HFF-Myc (cell line): Measurements from ENCODE around the gene C3orf20.

Experiments used
- DNase-seq: peaks from one replicate; pipeline ENCODE4 v3.0.0-alpha.2; 2011; ENCODE audit warnings: low read depth; ENCODE audit errors: extremely low read depth
- H3K4me3 ChIP-seq: replicated peaks from 2 replicates; pipeline ENCODE4 v1.5.1; 2011; ENCODE audit warnings: low read depth, mild to moderate bottlenecking, control low read depth, low read length
- TF ChIP-seq, protein P1 (sequence below): IDR thresholded peaks from 2 replicates; pipeline ENCODE4 v1.5.1; 2012; ENCODE audit warnings: mild to moderate bottlenecking, low read depth, low read length, control low read depth; ENCODE audit errors: missing control alignments

C3orf20 gene

DNA sequence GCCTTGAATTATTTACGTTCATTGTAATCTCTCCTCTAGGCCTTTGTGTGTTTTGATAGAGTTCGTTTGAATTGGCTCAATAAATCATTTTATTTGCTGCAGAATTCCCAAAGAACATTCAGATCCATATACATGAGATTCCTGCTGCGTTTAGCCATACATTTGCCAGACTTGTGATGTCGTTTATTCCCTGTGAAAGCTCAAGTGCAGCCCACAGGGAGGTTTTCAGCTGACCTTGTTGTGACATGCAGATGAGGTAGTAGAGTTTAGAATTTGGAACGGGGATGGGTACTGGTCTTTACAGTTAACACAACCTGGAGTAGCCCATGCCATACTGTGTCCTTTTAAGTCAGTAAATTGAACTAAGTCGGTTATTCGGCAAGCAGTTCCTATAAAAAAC lies at the start of gene C3orf20:
Gene C3orf20, plus strand, starts transcription at position 301 of the 400 bp plus-strand sequence. CDS start 7,573 bp downstream, outside the sequence.
- no peak within 1 kb of the TSS for H3K4me3 ChIP-seq
- no peak for DNase-seq
- TF ChIP-seq, protein P1, sequence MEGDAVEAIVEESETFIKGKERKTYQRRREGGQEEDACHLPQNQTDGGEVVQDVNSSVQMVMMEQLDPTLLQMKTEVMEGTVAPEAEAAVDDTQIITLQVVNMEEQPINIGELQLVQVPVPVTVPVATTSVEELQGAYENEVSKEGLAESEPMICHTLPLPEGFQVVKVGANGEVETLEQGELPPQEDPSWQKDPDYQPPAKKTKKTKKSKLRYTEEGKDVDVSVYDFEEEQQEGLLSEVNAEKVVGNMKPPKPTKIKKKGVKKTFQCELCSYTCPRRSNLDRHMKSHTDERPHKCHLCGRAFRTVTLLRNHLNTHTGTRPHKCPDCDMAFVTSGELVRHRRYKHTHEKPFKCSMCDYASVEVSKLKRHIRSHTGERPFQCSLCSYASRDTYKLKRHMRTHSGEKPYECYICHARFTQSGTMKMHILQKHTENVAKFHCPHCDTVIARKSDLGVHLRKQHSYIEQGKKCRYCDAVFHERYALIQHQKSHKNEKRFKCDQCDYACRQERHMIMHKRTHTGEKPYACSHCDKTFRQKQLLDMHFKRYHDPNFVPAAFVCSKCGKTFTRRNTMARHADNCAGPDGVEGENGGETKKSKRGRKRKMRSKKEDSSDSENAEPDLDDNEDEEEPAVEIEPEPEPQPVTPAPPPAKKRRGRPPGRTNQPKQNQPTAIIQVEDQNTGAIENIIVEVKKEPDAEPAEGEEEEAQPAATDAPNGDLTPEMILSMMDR, result no peak

DNA sequence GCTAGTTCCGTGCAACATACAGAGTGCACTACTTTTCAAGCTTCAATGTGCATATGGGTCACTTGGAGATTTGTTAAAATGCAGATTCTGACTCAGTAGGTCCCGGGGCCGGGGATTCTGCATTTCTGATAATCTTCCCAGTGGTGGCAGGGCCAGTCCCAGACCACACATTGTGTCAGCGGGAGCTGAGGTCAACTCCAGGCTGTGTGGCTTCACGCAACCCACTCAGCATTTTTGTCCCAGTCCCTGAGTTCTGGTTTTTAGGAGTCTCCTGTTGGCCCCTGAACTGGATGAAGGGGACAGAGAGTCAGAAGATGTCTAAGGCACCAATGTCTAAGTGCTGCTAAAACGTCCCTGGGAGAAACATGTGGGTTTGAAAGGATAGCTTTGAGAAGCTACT lies 49.5 kb upstream of the C3orf20 start:
- TF ChIP-seq, protein P1, result no peak
- DNase-seq, result no peak
- H3K4me3 ChIP-seq, result no peak overlapping the region

DNA sequence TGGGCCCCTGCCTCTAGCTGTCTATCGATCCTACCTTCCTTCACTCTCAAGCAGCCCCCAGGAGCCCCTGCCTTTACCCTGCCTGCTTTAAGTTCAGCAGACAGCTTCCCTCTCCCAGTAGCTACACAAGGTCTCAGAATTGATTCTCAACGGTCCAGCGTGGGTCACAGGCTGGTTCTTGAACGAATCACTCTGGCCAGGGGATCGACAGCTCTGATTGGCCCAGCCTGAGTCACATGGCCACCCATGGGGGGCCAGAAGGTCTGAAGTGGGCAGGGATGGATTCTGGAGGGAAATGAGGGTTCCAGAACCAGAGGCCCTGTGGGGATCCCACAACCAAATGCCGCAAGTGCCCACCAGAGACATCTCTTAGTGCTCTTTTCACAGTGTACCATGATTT lies 47.1 kb upstream of the C3orf20 start:
- TF ChIP-seq, protein P1, result no peak
- H3K4me3 ChIP-seq, result no peak overlapping the region
- DNase-seq, result no peak

DNA sequence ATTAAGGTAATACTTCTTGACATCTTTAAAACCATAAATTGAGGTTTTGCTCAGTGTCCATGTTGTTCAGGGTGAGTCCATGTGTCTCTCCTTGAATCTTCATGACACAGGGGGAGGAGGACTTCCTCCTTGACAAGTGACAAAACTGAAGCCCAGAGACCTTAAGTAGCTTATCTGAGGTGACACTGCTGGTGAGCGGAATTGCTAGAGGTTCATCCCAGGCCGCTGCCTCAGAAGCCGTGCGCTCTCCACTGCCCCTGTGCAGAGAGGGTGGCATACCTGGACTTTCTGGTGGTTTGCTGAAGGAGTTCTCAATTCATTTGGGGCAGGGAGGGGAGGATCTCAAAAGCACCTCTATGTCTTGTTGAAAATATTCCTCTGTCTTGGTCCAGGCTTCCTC lies 46.5 kb upstream of the C3orf20 start:
- DNase-seq, result no peak
- TF ChIP-seq, protein P1, result no peak
- no peak overlapping the region for H3K4me3 ChIP-seq

DNA sequence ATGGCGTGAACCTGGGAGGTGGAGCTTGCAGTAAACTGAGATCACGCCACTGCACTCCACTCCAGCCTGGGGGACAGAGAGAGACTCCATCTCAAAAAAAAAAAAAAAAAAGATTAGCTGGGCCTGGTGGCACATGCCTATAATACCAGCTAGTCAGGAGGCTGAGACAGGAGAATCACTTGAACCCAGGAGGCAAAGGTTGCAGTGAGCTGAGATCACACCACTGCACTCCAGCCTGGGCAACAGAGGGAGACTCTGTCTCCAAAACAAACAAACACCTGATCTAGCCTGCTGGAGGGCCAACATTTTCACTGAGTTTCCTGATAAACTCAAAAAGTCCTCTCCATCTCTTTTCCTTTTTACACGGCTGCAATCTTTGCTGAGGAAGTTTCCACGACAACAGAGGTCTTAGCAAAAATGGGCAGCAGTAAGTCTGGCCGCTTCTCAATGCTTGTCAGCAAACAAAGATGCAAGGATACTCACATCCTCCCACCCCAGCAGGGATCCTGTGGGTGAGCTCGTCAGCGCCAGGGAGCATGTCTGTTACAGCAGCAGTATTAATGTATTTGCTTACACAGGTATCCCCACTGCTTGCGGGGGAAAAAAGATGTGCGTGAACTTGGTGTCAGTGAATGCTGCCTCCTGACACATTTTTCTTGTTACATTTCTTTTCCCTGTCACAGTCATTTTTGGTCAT lies 44.4 kb upstream of the C3orf20 start:
- no peak for DNase-seq
- H3K4me3 ChIP-seq, result no peak overlapping the region
- TF ChIP-seq, protein P1, result no peak

DNA sequence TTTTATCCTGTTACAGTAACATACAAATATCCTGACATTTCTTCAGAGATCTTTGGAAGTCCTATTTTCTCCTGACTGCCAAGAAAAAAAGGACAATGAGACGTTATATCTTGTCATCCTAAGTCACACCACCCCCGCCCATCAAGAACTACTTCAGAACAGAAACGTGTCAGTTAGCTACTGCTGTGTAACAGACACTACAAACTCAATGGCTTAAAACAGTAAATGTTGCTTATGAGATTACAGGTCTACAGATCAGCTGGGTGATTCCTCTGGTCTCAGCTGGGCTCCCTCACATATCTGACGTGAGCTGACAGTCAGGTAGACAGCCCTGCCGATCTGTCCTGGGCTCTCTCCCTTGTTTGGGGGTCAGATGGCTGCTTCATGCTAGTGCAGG lies 43.8 kb upstream of the C3orf20 start:
- TF ChIP-seq, protein P1, result no peak
- no peak overlapping the region for H3K4me3 ChIP-seq
- no peak for DNase-seq
